Urinary bladder (tissue), 4 donors: ENCODE data around the gene ST3GAL3. TPM values are rescaled to one million over a fixed set of nuclear protein-coding genes. Genes with fewer than 3 reads are reported as not detected.
A peak's percentile ranks its signal among the peaks of the same experiment; 100 is the strongest.

Source experiments
- DNase-seq: peaks from one replicate; pipeline ENCODE4 v3.0.0-alpha.2; 2015; ENCODE audit errors: extremely low spot score
- H3K27ac ChIP-seq: one replicate; pipeline ENCODE4 v1.5.1; 2013; ENCODE audit warnings: low read depth, mild to moderate bottlenecking, moderate library complexity
- H3K36me3 ChIP-seq: one replicate; pipeline ENCODE4 v1.6.1; 2013; ENCODE audit warnings: mild to moderate bottlenecking, moderate library complexity; ENCODE audit not compliant: insufficient read depth
- H3K4me1 ChIP-seq: one replicate; pipeline ENCODE4 v1.6.1; 2013; ENCODE audit warnings: mild to moderate bottlenecking, moderate library complexity; ENCODE audit not compliant: insufficient read depth
- H3K4me3 ChIP-seq: one replicate; pipeline ENCODE4 v1.5.1; 2013; ENCODE audit warnings: low read depth, low read length
- WGBS: extraction: QIAGEN DNeasy Blood & Tissue Kit; methylation state at CpG from one replicate; pipeline ENCODE4 v1.1.7; 2013; 5-methylcytosine and 5-hydroxymethylcytosine counted together
- polyA plus RNA-seq: library from polyadenylated mRNA; stranded (reverse); fragments of 200-250 nt; gene quantifications from one replicate; pipeline ENCODE4 v1.2.3, GENCODE V29; 2013
- total RNA-seq: library from RNA; depleted of rRNA; stranded (reverse); fragments of >200 nt; gene quantifications from one replicate; pipeline ENCODE4 v1.2.3, GENCODE V29; 2014
- donor health status: healthy with polysubstance abuse.
- donor health status: healthy.

Gene ST3GAL3
- total and polyA plus RNA-seq, 2 donors = 25.4 to 27.2 TPM

- Histone ChIP-seq H3K4me1 (peaks cover 2% of the 10 kb centered on the region), H3K4me3 (no peak overlapping the region), H3K36me3 (no peaks in the 10 kb centered on the region), H3K27ac (peak overlapping the region; percentile 27)
- DNase-seq = no peak
- 78% methylated on average over 11 of the region's 11 CpGs for WGBS
These were observed 128.0 kb downstream of the ST3GAL3 start for GRCh38 chr1:43835082-43836021.

- WGBS = 57% methylated on average over 6 of the region's 6 CpGs
- DNase-seq = peak; percentile 72
These were observed 129.1 kb downstream of the ST3GAL3 start for GRCh38 chr1:43836267-43836951.

GRCh38 chr1:43839056-43839455 lies 131.7 kb downstream of the ST3GAL3 start:
- 74% methylated on average over 5 of the region's 5 CpGs for WGBS
- H3K27ac ChIP-seq = no peak overlapping the region
- H3K4me3 ChIP-seq = no peak overlapping the region
- no peak for DNase-seq
- H3K4me1 ChIP-seq = peaks cover 2% of the 10 kb centered on the region
- H3K36me3 ChIP-seq = no peaks in the 10 kb centered on the region

More at GRCh38 chr1:43836267-43836951, 129.1 kb downstream of the ST3GAL3 start:
- no peak overlapping the region for H3K27ac ChIP-seq
- H3K36me3 ChIP-seq = no peaks in the 10 kb centered on the region
- no peak overlapping the region for H3K4me3 ChIP-seq
- peaks cover 2% of the 10 kb centered on the region for H3K4me1 ChIP-seq

GRCh38 chr1:43841321-43842174 lies 134.2 kb downstream of the ST3GAL3 start:
- WGBS = 88% methylated on average over 1 of the region's 1 CpG
- no peak overlapping the region for H3K4me3 ChIP-seq
- H3K36me3 ChIP-seq = no peaks in the 10 kb centered on the region
- DNase-seq = no peak
- no peak overlapping the region for H3K27ac ChIP-seq
- no peaks in the 10 kb centered on the region for H3K4me1 ChIP-seq

GRCh38 chr1:43842175-43842498 lies 134.8 kb downstream of the ST3GAL3 start:
- DNase-seq = no peak
- no peaks in the 10 kb centered on the region for H3K36me3 ChIP-seq
- 98% methylated on average over 2 of the region's 2 CpGs for WGBS
- no peak overlapping the region for H3K4me3 ChIP-seq
- no peaks in the 10 kb centered on the region for H3K4me1 ChIP-seq
- H3K27ac ChIP-seq = no peak overlapping the region

- Histone ChIP-seq H3K36me3 (no peaks in the 10 kb centered on the region), H3K4me3 (no peak overlapping the region), H3K4me1 (no peaks in the 10 kb centered on the region), H3K27ac (no peak overlapping the region)
- WGBS = 92% methylated on average over 5 of the region's 5 CpGs
- DNase-seq = no peak
These were observed 136.3 kb downstream of the ST3GAL3 start for GRCh38 chr1:43843684-43844083.

GRCh38 chr1:43844114-43844513 lies 136.8 kb downstream of the ST3GAL3 start:
- no peak overlapping the region for H3K4me3 ChIP-seq
- no peaks in the 10 kb centered on the region for H3K4me1 ChIP-seq
- DNase-seq = no peak
- 92% methylated on average over 1 of the region's 1 CpG for WGBS
- H3K36me3 ChIP-seq = no peaks in the 10 kb centered on the region
- no peak overlapping the region for H3K27ac ChIP-seq

GRCh38 chr1:43847290-43847689 lies 140.0 kb downstream of the ST3GAL3 start:
- no peak for DNase-seq
- H3K4me3 ChIP-seq = no peak overlapping the region
- WGBS = 73% methylated on average over 1 of the region's 1 CpG

GRCh38 chr1:43847882-43848281 lies 140.5 kb downstream of the ST3GAL3 start:
- 91% methylated on average over 4 of the region's 4 CpGs for WGBS
- no peak for DNase-seq
- Histone ChIP-seq H3K4me1 (no peaks in the 10 kb centered on the region), H3K27ac (no peak overlapping the region), H3K4me3 (no peak overlapping the region), H3K36me3 (no peaks in the 10 kb centered on the region)

More at GRCh38 chr1:43847290-43847689, 140.0 kb downstream of the ST3GAL3 start:
- Histone ChIP-seq H3K36me3 (no peaks in the 10 kb centered on the region), H3K27ac (no peak overlapping the region), H3K4me1 (no peaks in the 10 kb centered on the region)

GRCh38 chr1:43849670-43850069 lies 142.3 kb downstream of the ST3GAL3 start:
- Histone ChIP-seq H3K27ac (no peak overlapping the region), H3K4me1 (peaks cover 1% of the 10 kb centered on the region), H3K4me3 (no peak overlapping the region), H3K36me3 (no peaks in the 10 kb centered on the region)
- WGBS = 90% methylated on average over 1 of the region's 1 CpG
- DNase-seq = no peak

GRCh38 chr1:43850591-43851233 lies 143.4 kb downstream of the ST3GAL3 start:
- no peak for DNase-seq
- Histone ChIP-seq H3K27ac (no peak overlapping the region), H3K4me1 (peaks cover 1% of the 10 kb centered on the region), H3K36me3 (no peaks in the 10 kb centered on the region), H3K4me3 (no peak overlapping the region)
- 96% methylated on average over 8 of the region's 8 CpGs for WGBS

GRCh38 chr1:43851561-43852338 lies 144.4 kb downstream of the ST3GAL3 start:
- Histone ChIP-seq H3K4me3 (no peak overlapping the region), H3K27ac (no peak overlapping the region), H3K4me1 (peaks cover 1% of the 10 kb centered on the region), H3K36me3 (no peaks in the 10 kb centered on the region)
- 92% methylated on average over 17 of the region's 17 CpGs for WGBS
- no peak for DNase-seq
